GM21528 (cell line): ENCODE results near the gene EXOSC1.
A peak's percentile ranks its signal among the peaks of the same experiment; 100 is the strongest.
"Not testable (repeated sequence)": the region's sequence is repeated elsewhere in the genome, so short reads cannot be mapped to it uniquely, and the experiment has no call there.

Experiments
- ATAC-seq: cut with Tn5 transposase; IDR thresholded peaks from one replicate; pipeline ENCODE4 v1.9.1; 2021; ENCODE audit warnings: mild to moderate bottlenecking, moderate library complexity; ENCODE audit not compliant: unreplicated experiment, low FRiP score

Gene EXOSC1

DNA sequence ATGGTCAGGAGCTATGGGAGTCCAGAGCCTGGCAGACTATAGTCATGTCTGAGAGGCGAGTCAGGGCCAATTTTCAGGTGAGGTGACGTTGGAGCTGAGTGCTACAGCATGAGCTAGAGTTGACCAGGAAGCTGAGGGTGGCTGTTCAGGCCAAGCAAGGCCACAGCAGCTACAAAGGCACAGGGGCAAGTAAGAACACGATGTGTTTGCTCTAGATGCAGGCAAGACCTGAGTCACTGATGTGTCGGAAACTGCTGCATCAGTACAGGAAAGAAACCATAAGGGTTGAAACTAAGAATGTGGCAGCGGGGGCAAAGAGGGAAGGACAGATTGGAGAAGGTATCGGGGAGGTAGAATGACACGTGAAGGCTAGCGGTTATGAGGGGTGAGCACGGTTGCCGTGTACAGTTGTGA, 32.9 kb downstream of the EXOSC1 start:
- ATAC-seq, result no peak

DNA sequence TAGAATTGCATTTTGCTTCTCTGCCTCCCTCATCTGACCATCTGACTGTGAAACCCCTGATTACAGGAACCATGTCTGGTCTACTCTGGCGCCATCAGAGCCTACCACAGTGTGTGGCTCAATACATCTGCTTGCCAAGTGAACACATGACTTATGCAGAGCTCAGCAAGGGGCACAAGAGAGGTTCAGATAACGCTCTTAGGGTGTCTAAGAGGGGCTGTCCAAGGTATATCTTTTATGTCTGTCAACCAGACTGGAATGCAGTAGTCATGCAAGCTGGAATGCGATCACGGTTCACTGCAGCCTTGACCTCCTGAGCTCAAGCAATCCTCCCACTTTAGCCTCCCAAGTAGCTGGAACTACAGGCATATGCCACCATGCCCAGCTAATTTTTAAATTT, 34.4 kb downstream of the EXOSC1 start:
- no peak for ATAC-seq

DNA sequence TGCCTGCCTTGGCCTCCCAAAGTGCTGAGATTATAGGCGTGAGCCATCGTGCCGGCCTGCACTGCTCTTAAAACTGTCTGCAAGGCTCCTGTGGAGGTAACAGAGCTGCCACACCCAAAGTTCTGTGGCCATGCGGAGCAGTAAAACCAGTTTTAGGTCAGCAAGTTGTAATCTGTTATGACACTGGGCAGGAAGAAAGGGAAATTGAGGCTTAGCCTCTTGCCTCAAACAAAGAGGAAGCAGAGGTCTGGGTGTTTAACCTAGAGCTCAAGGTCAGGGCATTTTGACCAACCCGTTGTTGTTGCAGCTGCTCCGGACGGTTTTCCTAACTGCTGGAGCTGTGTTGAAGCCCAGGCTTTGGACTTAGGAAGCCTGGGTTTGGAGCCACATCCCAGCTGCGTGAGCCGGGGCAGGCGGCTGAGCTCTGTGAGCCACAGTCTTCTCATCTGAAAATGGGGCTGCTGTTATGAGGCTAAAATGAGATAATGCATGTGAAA, 37.3 kb downstream of the EXOSC1 start:
- ATAC-seq, result no peak

DNA sequence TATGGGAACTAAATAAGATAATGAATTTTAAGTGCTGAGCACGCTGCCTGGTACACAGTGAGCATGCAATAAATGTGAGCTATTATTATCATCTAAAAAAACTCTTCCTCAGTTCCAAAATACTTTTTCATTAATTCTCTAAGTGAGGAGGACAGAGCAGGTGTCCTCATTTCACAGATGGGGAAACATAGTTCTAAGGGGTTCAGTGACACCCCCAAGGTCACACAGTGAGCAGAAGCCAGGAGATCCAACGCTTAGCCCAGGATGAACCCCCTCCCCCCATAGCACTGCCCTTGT, 37.9 kb downstream of the EXOSC1 start:
- no peak for ATAC-seq

DNA sequence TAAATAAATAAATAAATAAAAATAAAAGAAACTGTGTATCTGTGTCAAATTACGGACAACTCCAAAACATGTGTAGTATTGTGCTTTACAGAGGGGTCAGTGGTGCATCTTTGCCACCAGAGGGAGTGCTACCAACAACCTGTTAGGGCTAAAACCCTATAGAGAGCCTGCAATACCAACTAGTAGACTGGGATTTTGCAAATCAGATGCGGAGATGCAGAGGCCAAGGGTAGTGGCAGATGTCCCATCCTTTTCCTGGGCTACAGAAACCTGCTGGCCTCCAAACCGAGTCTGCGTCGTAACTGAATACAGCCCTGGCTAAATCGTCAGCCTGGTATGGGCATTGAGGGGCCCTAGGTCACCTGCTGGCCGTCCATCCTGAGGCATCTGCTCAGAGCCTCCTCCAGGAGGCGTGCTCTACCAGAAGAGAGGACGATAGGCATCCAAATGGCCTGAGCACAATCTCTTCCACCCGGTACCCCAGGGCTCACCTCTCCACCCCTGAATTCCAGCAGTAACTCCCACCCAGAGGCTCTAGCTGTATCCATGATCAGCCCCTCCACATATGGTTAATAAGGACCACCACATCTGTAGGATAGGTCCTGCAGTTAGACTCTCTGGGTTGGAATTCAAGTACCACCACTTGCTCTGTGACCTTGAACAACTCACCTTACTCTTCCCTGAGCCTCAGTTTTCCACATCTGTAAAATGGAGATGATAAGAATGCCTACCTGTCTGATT, 38.4 kb downstream of the EXOSC1 start:
- ATAC-seq, result peak; percentile 87

DNA sequence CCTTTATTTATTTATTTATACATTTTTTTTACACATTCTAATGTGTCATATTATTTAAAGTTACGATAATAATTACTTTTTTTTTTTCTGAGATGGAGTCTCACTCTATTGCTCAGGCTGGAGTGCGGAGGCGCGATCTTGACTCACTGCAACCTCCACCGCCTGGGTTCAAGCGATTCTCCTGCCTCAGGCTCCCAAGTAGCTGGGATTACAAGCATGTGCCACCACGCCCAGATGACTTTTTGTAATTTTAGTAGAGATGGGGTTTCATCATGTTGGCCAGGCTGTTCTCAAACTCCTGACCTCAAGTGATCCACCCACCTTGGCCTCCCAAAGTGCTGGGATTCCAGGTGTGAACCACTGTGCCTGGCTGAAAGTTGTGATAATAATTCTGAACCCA, 39.3 kb downstream of the EXOSC1 start:
- ATAC-seq, result not testable (repeated sequence)

DNA sequence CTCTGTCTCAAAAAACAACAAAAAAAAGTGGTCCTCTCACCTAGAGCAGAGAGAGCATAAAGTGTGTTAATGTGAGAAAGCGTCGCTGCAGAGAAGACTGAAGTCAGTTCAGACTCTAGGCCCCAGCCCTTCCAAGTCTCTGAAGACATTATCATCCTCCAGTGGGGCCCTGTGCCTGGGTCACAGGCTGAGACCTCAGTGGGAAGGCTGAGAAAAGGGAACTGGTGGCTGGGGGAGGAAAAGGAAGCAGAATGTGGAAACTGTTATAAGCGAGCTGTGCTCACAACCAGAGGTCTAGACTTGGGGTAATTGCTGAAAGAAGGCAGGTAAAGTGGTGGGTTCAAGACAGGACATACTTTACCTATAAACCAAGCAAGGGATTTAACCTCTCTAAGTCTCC, 39.7 kb downstream of the EXOSC1 start:
- ATAC-seq, result no peak

DNA sequence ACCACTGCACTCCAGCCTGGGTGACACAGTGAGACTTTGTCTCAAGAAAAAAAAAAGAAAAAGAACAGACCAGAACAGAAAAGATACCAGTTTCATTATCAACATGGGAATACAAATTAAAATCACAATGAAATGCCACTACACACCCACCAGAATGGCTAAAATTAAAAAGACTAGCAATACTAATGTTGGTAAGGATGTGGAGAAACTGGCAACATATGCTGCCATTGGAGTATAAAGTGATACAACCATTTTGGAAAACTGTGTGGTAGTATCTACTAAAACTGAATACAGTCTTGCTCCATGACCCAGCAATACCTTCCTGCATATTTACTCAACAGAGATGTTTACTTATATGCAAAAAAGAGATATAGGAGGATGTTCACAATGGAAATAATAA, 41.8 kb downstream of the EXOSC1 start:
- no peak for ATAC-seq

DNA sequence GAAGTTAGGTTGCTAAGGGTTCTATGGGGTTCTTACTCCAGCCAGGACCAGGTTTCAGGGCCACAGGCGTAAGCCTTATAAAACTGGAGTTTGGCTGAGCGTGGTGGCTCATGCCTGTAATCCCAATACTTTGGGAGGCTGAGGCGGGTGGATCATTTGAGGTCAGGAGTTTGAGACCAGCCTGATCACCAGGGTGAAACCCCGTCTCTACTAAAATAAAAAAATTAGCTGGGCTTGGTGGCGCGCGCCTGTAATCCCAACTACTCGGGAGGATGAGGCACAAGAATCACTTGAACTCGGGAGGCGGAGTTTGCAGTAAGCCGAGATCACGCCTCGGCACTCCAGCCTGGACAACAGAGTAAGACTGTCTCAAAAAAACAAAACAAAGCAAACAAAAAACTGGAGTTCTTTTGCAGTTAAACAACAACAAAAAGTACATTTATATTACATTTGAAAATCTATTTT, 44.3 kb downstream of the EXOSC1 start:
- no peak for ATAC-seq

DNA sequence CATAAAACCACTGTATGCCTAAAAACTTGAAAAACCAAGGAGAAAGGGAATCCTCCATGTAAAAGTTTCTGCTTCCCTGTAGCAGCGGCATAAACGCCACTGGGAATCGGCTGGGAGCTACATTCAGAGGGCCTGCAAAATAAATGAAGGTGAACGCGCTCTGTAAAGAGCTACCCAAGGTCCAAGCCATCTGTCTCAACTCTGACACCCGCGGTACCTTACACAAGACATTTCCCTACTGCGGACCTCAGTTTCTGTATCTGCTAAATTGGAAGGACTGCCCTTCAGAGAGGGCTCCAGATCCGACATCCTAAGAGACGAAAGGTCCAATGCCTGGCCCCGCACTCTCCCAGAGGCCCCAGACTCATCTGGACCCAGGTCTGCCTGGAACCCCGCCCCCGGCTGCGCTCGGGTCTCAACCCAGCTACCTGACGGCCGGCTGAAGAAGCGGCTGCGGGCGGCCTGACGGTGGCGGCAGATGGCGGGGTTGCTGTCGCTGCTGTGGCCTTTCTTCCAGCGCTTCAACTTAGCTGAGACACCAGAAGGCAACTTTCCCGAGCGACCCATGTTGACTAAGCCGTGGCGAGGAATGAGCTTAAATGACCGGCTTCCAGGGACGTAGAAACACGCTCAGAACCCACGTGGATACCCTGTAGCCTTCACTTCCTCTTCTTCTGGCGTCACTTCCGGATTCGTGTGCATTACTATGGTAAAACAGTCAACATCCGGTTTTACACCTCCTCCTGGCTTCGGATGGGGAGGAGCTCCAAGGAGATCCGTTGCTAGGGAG, 44.9 kb downstream of the EXOSC1 start, which contains the start of gene RRP12:
Gene RRP12, minus strand, starts transcription at position 676 of the 790 bp plus-strand sequence. Its CDS starts 109 bp downstream, at position 567.
- peak; percentile 95 for ATAC-seq

DNA sequence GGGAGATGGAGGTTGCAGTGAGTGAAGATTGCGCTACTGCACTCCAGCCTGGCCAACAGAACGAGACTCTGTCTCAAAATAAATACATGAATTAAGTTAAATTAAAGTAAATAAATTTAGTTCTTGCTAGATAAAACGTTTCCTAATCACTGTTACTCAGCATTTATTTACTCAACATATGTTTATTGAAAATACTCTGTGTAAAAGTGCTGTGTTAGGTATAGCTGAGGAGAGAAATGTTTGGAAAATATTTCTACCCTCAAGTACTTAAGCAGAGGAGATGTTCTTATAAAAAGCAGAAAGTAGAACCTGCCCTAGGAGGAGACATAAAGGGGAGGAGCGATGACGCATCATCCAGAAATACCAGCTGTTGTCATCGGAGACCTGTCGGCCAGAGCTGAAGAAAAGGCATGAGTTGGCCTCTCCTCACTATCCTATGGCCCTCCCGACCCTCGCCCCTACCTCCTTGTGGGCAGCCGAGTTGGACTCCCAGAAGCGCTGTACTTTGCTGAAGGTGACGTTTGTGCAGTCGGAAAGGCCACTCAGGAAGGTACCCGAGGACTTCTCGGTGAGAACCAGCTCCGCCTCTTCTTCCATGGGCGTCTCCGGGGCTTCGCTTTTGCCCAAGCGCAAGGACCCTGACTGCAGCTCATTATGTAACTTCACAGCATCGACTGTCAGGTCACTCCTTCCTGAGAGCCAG, 45.8 kb downstream of the EXOSC1 start:
- no peak for ATAC-seq

DNA sequence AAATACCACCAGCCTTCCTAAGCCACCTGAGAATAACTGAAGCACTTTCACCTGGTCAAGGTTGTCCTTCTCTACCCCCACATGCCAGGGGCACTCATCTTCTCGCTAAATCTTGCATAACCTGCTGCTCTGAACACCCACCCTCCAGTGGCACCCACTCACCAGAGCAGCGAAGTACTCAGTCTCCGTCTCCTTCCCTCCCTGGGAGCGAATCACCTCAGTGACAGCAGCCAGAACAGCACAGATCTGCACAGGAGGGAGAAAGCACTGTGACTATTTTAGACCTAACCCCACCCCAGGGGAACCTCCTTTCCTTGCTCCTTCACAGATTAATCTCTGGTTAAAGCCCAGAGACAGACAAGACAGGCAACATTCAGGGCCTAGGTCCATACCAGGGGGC, 49.8 kb downstream of the EXOSC1 start:
- no peak for ATAC-seq

DNA sequence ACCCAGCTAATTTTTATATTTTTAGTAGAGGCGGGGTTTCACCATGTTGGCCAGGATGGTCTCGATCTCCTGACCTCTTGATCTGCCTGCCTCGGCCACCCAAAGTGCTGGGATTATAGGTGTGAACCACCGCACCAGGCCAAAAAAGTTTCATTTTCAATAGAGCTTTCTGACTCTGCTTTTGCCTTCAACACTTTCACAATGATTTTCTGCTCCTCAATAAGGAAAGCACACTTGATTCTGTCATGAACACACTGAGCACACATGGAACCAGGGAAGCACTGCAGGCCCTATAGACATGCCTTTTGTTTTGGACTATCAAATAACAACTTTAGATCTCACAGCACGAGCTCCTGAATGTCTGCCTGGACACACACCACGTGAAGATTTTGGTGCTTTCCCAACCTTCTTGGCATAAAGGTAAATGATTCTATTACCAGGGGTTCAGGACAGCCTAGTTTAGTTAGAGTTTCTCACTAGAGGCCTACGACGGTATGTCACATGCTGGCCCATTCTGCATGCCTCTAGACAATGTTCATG, 52.7 kb downstream of the EXOSC1 start:
- ATAC-seq, result no peak

DNA sequence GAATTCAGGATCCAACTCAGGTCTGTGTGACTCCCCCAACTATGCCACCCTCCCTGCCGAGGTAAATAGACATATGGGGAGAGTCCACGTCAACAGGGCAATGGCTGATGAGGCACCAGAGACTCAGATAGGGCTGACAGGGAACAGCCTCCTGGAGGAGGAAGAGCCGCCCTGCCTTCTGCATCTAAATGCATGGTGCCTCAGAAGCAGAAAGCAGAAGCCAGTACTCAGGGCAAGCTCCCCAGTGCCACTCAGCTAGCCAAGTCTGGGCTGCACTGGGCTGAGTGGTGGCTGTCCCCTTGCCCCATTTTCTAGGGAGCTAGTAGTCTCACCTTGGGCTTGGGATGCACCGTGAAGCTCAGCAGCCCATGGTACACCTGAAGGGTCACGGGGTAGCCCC, 55.7 kb downstream of the EXOSC1 start:
- no peak for ATAC-seq

DNA sequence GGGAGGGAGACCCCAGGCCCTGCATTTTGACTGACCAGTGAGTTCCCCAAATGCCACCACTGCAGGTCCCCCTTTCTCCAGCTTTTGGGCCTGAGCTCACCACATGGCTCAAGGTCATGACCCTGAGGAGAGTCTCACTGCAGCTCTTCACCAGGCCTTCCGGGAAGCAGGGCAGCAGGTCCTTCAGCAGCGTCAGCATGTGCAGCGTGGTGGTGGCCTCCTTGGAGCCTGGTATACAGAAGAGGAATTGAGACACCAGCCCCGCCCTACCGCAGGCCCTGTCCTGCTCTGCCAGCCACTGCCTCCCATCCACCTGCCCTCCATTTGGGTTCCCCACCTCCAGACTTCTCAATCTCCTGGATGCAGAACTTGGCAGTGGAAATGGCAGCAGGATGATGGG, 57.7 kb downstream of the EXOSC1 start:
- ATAC-seq, result no peak
